ENCODE data around the gene DSPP.

Gene DSPP

GRCh38 chr4:87632469-87632868 lies 24.1 kb downstream of the DSPP start:
- DNase-seq, result no peak

- DNase-seq, result no peak
Observed at GRCh38 chr4:87633243-87633642, 24.9 kb downstream of the DSPP start.

GRCh38 chr4:87644286-87644685 lies 36.0 kb downstream of the DSPP start:
- no peak for DNase-seq

- no peak for DNase-seq
Observed at GRCh38 chr4:87649980-87650379, 41.7 kb downstream of the DSPP start, which contains the start of gene DMP1. Gene DMP1, plus strand, starts transcription at chr4:87650280. Its CDS starts 6,213 bp downstream, at chr4:87656493.

GRCh38 chr4:87650938-87651337 lies 42.6 kb downstream of the DSPP start:
- no peak for DNase-seq

GRCh38 chr4:87651941-87652340 lies 43.6 kb downstream of the DSPP start:
- no peak for DNase-seq

GRCh38 chr4:87654487-87655044 lies 46.2 kb downstream of the DSPP start:
- DNase-seq, result no peak

GRCh38 chr4:87657525-87657924 lies 49.2 kb downstream of the DSPP start:
- no peak for DNase-seq

GRCh38 chr4:87659247-87659931 lies 51.1 kb downstream of the DSPP start:
- no peak for DNase-seq

- no peak for DNase-seq
Observed at GRCh38 chr4:87662871-87663270, 54.5 kb downstream of the DSPP start.
